ENCODE measurements around the gene CYB561D1.

DNA sequence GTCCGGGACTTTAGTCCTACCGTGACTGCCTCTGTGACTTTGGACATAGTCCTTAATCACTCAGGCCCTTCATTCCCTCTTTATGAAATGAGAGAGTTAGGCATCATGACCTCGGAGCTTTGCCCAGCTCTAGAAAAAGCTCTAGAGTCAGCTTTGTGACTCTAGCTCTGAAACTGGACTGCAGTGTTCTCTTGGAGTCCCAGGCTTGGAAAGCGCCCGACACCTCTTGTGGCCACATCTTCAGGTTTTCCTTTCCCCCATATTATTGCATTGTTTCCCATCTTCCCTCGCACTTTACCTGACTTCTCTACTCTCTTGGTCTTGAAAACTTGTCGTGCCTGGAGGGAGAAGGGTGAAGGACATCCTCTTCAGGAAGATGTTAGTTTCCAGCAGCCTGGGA is 28.1 kb downstream of the CYB561D1 start:
- TF ChIP-seq, protein P1, sequence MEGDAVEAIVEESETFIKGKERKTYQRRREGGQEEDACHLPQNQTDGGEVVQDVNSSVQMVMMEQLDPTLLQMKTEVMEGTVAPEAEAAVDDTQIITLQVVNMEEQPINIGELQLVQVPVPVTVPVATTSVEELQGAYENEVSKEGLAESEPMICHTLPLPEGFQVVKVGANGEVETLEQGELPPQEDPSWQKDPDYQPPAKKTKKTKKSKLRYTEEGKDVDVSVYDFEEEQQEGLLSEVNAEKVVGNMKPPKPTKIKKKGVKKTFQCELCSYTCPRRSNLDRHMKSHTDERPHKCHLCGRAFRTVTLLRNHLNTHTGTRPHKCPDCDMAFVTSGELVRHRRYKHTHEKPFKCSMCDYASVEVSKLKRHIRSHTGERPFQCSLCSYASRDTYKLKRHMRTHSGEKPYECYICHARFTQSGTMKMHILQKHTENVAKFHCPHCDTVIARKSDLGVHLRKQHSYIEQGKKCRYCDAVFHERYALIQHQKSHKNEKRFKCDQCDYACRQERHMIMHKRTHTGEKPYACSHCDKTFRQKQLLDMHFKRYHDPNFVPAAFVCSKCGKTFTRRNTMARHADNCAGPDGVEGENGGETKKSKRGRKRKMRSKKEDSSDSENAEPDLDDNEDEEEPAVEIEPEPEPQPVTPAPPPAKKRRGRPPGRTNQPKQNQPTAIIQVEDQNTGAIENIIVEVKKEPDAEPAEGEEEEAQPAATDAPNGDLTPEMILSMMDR (IDR thresholded peaks at IDR 0.05; ENCODE audit: low read length), result no peak
- TF ChIP-seq EZH2 (IDR thresholded peaks at IDR 0.05; ENCODE audit: borderline replicate concordance, low read length), result no peak
